ENCODE results near the gene CD6.

Gene CD6

GRCh38 chr11:61068581-61068980 lies 97.1 kb downstream of the CD6 start:
- no peak overlapping the region for H3K27ac ChIP-seq
- TF ChIP-seq CTCF (conservative IDR thresholded peaks at IDR 0.05): no peak

DNA sequence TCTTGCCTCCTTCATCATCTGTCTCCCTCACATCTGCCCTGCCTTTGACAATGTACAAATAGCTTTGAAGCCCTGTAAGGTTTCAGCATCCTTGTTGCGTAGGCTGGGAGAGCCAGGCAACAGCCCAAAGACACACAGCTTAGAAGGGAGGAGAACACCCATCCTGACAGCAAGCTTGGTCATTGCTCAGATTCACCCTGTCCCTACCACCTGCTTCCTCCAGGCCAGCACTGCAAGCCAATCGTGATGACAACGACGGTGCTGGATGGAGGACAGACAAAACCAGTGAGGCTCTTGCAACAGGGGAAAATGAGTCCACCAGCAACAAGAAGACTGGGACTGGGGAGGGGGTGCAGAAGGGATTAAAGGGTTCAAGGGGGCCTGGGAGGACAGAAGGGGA lies 97.9 kb downstream of the CD6 start:
- no peak overlapping the region for H3K27ac ChIP-seq
- no peak for TF ChIP-seq CTCF (conservative IDR thresholded peaks at IDR 0.05)

Measured in VCaP (cell line).